HG03354 (cell line): ENCODE measurements around the gene MS4A6A.
"Not testable (repeated sequence)": the region's sequence is repeated elsewhere in the genome, so short reads cannot be mapped to it uniquely, and the experiment has no call there.

Experiments
- ATAC-seq: cut with Tn5 transposase; IDR thresholded peaks from one replicate; pipeline ENCODE4 v1.9.1; 2021; ENCODE audit warnings: mild to moderate bottlenecking; ENCODE audit not compliant: unreplicated experiment, poor library complexity, severe bottlenecking

MS4A6A gene

DNA sequence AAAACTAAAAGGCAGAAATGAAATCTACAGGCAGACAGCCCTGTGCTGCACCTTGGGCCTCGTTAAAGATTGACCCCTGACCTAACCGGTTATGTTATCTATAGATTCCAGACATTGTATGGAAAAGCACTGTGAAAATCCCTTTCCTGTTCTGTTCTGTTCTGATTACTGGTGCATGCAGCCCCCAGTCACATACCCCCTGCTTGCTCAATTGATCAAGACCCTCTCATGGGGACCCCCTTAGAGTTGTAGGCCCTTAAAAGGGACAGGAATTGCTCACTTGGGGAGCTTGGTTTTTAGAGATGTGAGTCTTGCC lies 2.6 kb upstream of the MS4A6A start:
- ATAC-seq, result not testable (repeated sequence)

DNA sequence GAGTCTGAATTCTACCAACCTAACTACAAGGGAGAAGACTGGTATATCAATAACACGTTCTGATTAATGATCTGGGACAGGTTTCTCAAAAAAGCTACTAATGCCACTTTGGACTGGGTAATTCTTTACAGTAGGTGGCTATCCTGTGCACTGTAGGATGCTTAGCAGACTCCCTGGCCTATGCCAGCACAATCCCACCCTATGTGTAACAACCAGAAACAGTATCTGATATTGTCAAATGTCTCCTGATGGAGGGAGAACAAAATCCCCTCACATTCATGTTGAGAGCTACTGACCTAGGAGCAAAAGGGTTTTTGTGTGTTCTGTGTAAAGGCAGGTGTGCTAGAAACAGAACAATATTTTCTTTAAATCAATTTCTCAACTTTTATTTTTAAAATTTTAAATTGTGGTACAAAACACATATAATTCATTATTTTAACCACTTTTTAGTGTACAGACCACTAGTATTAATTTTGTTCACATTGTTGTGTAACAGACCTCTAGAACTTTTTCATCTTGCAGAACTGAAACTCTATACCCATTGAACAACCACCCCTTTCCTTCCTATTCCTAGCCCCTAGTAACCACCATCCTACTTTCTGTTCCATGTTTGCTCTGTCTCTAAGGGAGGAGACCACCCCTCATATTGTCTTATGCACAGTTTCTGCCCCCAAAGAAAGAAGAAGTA lies 2.1 kb upstream of the MS4A6A start:
- peak; percentile 78 for ATAC-seq

DNA sequence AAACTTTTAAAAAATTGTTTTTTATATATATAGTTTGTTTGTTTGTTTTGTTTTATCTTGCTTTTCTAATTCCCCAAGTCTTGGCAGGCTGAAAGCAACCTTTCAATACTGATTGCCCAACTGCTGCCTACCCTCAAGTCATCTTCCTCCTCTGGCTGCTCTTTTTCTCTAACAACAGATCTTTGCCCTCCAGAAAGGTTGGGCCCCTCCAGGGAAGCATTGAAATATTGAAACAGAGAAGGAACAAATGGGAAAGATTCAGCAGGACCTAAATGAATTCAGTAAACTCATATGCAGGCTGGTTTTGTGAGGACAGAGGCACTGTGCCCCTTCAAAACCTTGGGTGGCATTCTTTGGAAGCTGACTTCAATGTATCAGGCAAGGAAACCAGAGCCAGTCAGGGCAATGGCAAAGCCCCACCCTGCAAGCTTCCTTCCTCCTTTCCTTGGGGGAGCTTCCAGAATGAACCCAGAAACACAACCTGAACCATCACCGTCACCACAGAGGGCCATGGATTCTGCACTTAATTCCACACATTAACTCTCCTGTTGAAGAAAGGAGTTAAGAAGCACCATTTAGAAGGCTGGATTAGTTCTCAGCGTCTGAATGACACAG lies 815 bp upstream of the MS4A6A start:
- ATAC-seq, result no peak

DNA sequence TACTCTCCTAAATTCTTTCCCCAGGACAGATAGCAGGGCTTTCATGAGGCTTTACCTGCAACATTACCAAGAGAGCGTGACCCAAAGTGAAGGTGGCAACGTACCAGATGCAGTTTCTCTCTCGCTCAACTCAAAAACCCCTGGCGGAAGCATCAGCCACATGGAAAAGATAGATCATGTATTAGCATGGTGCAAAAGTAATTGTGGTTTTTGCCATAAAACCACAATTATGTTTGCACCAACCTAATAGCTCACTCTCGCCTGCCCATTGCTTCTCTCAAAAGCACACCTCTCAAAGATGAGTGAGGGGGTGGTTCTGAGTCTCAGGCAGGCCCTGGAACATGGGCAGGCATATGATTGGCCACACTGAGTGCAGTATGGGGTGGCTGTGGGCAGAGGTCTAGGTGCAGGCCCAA lies 7.0 kb downstream of the MS4A6A start:
- ATAC-seq, result peak; percentile 67

DNA sequence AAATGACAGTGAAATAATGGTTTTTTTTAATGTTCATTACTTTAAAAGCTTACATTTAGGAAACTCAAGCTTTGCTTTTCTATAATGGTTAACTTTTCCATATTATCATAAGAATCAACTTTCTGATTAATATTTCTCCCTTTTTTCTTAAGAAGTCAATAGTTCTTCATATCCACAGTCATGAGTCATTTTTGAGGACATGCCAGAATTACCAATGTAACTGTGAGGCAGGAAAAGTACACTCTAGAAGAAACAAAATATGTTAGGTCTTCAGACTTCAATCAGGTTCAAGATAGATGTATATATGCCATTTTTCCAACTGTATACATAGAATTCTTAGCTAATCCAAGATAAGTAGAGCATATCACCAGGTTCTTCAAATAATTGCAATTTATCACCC lies 10.9 kb downstream of the MS4A6A start:
- ATAC-seq, result no peak

DNA sequence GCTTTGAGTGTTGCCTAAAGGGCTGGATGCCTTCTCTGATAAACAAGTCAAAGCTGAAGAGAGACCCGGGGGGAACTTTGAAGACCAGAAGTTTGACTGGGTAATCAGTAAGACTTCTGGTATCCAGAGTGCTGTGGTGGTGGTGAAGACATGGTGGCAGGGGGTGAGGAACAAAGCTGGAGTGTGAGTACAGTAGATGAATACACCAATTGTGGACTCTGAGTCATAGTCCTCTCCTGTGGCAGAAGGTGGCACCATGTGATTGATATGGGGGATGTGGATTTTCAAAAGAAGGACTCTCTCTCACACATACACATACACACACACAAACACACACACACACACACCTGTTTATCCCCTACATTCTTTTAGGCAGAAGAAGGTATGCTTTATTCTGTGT lies 12.3 kb downstream of the MS4A6A start:
- ATAC-seq, result no peak

DNA sequence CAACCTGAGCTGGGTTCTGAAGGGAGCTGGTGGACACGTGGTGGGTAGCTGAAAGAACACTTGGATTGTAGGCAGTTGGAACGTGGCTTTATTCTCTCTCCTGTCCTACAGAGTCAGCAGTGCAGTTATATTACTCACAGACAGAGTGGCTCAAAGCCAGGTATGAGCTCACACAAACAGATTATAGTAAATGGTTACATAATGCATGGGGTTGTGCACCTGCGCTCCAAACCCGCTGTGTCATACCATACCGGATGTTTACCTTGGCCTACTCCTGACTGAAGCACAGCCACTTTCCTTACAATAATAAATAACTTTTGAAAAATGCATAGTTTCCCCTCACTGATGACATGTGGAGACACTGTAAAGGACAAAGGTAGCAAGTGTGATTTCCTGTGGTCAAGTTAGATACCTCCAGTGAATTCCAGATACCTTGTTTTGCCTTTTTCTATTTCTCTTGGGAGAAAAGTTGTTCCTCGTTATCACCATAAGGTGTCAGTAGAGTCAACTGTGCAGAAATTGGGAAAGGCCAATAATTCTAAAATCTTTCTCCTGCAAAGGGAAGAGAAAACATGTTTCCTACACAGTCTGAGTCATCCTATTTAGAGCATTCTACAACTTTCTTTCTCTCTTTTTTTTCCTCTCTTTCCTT lies 13.5 kb downstream of the MS4A6A start:
- ATAC-seq, result no peak

DNA sequence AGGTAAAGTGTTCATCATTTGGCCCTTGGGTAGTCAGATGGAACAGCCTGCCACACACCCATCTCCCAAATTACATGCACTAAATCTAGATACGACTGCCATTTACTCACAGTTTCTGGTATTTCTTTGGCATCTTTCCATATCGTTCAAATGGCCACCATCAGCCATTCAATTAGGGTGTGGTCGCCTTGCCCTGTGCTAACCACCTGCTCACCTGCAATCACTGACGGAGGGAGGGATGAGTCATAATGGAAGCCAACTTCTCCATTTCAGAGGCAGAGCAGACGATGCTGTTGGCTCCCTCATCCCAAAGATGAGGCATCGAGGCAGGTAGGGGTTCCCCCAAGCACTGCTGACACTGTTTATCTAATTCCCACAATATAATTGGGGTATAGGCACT lies 14.6 kb downstream of the MS4A6A start:
- no peak for ATAC-seq

DNA sequence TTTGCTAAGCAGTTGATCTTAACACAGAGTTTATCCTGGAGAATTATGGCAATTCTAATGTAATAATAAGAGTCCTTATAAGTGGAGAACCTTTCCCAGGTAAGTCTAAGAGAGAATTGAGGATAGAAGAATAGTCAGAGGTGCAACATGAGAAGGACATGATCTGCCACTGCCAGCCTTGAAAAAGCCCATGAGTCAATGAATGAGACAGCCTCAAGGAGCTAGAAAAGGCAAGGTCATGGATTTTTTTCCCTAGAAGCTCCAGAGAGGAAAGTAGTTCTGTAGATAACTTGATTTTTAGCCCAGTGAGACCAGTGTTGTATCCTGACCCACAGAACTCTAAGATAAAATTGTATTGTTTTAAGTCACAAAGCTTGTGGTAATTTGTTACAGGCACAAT lies 16.9 kb downstream of the MS4A6A start:
- no peak for ATAC-seq

DNA sequence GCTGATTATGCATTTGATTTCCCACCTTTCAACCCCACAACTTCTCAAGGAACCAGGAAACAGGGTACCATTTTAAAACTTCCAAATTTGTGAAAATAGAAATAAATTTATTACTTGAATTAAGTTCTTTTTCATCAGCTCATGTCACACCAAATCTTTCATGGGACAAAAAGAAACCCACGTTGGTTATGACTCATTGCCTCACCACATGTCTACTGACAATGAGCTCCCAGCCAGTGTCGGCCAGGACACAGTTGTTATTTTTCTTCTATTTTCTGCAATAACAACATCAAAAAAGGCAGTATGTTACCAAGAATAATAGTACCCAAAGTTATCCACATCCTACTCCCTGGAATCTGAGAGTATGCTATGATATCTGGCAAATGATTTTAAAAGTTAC lies 17.3 kb downstream of the MS4A6A start:
- ATAC-seq, result no peak

DNA sequence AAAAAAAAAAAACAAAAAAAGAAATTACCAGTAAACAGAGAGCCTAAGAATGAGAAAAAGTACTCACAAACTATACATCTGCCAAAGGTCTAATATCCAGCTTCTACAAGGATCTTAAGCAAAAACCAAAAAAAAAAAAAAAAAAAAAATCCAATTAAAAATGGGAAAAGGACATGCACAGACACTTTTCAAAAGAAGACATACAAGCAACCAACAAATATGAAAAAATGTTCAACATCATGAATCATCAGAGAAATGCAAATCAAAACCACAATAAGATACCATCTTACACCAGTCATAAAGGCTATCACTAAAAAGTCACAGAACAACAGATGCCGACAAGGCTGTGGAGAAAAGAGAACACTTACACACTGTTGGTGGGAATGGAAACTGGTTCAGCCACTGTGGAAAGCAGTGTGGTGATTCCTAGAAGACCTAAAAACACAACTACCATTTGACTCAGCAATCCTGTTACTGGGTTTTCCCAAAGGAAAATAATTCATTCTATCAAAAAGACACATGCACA lies 18.3 kb downstream of the MS4A6A start:
- ATAC-seq, result no peak

DNA sequence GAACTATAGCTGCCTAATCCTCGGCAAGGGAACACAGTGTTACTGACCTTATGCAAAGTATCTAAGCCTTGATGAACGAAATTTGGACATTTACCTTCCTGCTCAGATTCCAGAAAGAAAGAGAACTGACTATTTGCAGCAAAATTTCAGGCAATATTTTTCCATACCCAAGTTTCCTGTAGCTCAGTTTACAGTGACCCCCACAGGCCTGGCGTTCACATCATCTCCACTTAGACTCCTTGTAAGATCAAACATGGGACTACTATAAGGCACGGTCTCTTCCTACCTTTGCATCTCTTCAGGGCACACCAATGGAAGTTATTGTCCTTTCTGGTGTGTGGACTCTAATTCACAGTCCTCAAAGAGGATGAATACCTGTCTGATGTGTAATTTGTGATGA lies 21.1 kb downstream of the MS4A6A start:
- ATAC-seq, result no peak

DNA sequence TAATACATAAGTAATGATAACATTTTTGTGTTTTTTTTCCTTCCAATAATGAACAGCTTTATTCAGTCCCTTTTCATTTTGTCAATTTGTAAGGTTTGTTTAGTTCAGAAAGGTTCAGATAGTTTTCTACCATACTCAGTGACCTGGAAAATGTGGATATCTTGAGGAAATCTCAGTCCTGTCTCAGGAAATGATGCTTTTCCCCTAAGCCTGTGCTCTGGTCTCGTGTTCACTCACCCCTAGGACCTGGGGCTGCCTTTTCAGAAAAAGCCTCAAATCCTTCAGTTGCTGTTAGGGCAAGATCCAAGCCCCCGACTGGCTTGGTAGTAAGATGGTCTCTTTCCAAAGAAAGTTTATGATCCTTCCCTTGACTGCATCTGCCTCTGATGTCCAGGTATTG lies 21.8 kb downstream of the MS4A6A start:
- no peak for ATAC-seq

DNA sequence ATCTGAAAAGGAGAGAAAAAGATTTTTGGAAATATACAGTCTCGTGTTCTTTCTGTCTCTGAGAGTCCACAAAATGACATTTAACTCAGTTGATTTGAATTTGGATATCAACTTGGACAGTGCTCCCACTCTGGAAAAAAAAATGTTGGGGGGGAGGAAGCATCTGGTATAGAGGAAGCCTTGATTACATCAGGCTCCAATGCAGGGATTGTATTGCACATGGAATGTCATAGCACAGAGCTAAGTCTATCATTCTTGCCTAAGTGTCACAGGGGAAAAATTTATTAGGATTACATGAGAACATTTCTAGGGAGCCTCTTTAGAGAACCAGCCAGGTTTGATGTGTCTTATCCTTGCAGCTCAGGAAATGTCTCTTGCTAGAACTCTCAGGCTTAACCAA lies 23.0 kb downstream of the MS4A6A start:
- ATAC-seq, result no peak

DNA sequence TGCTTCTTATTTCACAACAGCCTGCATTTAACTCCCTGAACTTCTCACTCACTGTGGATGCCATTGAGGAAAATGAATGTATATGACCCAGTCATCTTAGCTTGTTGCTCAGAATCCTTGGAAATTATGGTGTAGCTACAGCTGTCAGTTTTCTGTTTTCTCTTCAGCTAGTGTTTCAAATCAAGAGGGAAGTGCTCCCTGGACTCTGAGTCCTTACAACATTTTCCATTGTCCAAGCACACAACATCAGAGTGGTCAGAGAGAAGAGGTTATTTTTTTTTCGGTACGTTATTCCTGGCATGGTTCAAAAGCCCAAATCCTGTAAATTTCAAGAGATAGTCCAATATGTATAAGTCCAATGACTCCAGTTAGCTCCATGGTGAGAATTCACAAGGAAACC lies 23.6 kb downstream of the MS4A6A start:
- ATAC-seq, result no peak

DNA sequence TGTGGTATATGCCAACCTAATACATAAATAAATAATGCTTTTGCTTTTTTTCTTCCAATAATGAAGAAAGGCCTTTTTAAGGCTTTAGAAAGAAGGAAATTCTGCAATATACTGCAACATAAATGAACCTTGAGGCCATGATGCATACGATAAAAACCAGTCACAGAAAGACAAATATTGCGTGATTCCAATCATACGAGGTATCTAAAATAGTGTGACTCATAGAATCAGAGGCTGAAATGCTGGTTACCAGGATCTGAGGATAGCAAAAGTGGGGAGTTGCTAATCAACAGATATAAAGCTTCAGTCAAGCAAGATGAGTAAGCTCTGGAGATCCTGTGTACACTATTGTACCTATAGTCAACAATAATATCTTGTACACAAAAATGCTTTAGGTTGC lies 24.2 kb downstream of the MS4A6A start:
- no peak for ATAC-seq

DNA sequence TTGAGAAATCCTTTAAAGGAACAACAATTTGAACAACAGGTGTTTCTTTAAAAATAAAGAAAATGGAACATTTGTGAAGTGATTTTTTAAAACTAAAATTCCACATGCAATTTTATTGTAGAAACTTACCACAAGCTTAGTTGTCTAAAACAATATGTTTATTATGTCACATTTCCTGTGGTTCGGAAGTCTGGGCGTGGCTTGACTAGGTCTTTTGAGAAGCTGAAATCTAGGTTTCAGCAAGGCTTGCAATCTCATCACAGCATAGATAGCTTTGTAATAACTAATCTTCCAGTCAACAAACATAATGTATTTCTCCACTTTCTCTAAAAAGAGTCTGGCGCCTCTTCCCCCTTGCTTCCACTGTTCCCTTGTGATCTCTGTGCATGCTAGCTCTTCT lies 27.0 kb downstream of the MS4A6A start:
- ATAC-seq, result no peak

DNA sequence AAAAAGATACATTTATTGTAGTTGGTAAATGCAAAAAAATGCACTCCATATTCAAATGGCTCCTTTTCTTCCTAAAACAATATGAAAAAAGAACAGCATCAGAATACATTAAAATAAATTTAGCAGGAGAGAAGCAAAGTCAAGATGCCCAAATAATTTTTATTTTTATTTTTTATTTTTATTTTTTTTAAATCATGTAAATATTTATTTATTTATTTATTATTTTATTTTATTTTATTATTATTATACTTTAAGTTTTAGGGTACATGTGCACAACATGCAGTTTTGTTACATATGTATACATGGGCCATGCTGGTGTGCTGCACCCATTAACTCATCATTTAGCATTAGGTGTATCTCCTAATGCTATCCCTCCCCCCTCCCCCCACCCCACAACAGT lies 30.2 kb downstream of the MS4A6A start:
- not testable (repeated sequence) for ATAC-seq

DNA sequence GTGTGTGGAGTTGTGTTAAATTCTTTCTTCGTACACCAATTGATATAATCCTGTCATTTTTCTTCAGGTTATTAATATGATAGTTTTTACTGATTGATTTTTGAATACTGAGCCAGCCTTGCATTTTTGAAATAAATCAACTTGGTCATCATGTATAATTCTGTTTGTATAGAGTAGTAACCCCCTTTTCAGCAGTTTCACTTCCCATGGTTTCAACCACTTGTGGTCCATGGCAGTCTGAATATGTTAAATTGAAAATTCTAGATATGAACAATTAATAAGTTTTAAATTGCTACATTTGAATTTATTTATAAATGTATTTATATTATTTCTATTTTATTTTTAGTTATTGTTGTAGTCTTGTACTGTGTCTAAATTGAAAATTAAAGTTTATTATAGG lies 32.6 kb downstream of the MS4A6A start:
- ATAC-seq, result no peak

DNA sequence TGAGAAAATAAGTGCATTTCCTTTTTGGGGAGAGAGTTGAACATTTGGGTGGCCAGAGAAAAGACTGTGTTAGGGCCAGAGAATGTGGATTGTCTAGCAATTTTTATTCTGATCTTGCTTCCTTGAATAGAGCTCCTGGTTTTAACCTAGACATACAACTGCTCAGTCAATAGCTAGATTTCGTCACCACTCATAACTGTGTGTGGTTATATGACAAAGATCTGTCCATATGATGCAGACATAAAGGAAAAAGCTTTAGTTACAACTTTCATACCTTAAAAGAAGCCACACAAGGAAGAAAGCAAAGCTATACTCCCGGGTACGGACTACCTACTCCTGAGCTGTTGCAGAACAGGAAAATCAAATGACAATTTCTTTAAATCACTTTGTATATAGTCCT lies 37.2 kb downstream of the MS4A6A start:
- no peak for ATAC-seq

DNA sequence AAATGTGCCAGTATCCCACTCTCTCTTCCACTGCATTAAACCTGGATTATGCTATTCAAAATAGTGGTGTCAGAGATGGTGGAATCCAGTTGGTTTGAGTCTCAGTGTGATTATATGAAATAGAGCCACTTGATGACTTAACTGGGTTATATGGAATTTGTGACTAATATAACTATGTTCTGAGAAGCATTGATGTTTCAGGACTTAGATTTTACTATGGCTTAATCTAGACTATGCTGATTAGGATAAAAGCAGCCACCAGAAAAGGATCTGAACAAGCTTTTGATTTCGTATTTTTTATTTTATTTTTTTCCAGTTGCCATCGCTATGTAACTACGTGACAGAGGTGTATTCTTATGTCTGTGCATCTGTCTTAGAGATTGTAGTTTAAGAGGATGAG lies 39.1 kb downstream of the MS4A6A start:
- ATAC-seq, result no peak
